Measurements from ENCODE around the gene LRRC4C. TPM values are rescaled to one million over a fixed set of nuclear protein-coding genes. Genes with fewer than 3 reads are reported as not detected.

The LRRC4C gene
- total RNA-seq, 1 experiment from 2014 or later: not detected

DNA sequence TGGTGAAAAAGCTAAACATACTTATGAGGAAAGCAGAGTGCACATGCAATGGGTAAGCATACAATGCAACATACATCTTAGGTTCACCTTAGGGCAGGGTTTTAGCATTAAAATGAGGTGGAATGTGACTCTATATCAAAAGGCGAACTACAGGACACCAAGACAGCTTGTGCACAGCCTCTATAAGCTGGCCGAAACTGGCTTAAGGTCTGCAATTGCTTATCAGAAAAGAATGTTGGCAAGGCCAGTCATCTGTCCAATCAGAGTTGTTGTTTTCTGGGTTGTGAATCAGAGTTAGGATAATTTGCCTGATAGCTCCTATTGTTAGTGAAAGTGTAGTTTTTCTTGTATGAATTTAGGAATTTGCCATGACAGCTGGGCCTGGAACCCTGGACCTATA is 76.5 kb downstream of the LRRC4C start:
- no peak for DNase-seq (ENCODE audit: low read depth, low spot score)
- in situ Hi-C loops (cut with HindIII; ENCODE audit: low pct_unique_long_range_greater_than_20kb, low sequenced_read_pairs): no loop called here

- DNase-seq (ENCODE audit: low read depth, low spot score): no peak
- in situ Hi-C loops (cut with HindIII; ENCODE audit: low pct_unique_long_range_greater_than_20kb, low sequenced_read_pairs): no loop called here
These were observed 80.4 kb downstream of the LRRC4C start for GRCh38 chr11:41379084-41379483.

GRCh38 chr11:41377709-41378394 is 81.6 kb downstream of the LRRC4C start:
- in situ Hi-C loops (cut with HindIII; ENCODE audit: low pct_unique_long_range_greater_than_20kb, low sequenced_read_pairs): no loop called here
- DNase-seq (ENCODE audit: low read depth, low spot score): no peak

DNA sequence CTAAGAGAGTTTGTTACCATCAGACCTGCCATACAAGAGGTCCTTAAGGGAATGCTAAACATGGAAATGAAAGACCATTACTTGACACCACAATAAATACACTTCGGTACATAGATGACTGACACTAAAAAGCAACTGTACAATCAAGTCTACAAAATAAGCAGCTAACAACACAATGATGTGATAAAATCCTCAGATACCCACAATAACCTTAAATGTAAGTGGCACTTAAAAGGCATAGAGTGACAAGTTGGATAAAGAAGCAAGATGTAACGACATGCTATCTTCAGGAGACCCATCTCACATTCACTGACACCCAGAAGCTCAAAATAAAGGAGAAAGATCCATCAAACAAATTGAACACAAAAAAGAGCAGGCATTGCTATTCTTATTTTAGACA is 107.6 kb downstream of the LRRC4C start:
- in situ Hi-C loops (cut with HindIII; ENCODE audit: low pct_unique_long_range_greater_than_20kb, low sequenced_read_pairs): no loop called here
- DNase-seq (ENCODE audit: low read depth, low spot score): no peak

GRCh38 chr11:41346042-41346441 is 113.4 kb downstream of the LRRC4C start:
- in situ Hi-C loops (cut with HindIII; ENCODE audit: low pct_unique_long_range_greater_than_20kb, low sequenced_read_pairs): no loop called here
- DNase-seq (ENCODE audit: low read depth, low spot score): no peak

DNA sequence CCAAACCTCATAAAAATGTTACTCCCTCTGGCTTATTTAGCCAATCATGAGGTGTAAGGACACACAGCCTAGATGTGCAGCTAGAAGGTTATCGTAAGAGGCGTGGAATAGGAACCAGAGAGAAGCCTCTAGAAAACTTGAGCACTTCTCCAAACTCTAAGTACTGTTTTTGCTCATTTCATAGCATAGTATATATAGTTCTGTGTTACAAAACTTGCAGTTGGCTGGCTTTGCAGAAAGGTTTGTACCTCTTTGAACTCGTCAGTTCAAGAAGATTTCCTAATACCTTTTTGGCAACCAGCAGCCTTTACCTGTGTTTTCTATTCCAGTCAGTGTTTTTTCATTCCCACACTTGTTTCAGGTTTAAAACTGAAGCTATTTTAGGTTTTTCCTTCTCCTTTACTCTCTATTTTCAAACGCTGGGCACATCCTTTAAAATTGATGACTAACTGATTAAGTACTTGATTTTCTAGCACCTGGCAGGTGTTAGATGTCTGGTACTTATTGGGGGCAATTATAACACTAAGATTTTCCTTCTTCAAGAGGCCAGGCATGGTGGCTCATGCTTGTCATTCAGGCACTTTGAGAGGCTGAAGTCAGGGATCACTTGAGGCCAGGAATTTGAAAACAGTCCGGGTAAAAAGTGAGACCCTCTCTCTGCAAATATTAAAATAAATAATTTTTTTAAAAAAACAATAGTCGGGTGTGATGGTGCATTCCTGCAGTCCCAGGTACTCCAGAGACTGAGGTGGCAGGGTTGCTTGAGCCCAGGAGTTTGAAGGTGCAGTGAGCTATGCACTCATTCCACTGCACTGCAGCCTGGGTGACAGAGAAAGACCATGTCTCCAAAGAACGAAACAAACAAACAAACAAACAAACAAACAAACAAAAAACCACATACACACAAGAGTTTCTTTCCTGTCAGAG is 125.2 kb downstream of the LRRC4C start:
- in situ Hi-C loops (cut with HindIII; ENCODE audit: low pct_unique_long_range_greater_than_20kb, low sequenced_read_pairs): no loop called here

DNA sequence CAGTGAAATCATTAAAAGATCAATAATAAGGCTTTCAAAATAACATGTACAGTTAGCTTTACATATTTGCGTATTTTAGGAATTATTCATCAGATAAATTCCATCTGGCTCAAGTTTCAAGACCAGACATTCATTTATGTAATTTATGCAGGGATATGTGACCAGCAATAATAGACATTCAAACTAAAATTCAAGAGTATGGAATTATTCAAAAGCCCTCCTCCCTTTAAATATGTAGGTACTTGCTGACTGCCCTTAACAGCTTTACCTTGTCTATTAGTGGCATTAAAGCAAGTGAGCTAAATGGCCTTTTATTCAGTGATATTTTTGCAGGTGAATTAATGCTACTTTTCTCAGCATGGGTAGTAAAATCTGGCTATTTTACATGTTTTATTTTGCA is 126.1 kb downstream of the LRRC4C start:
- in situ Hi-C loops (cut with HindIII; ENCODE audit: low pct_unique_long_range_greater_than_20kb, low sequenced_read_pairs): no loop called here

More for the DNA sequence above, 125.2 kb downstream of the LRRC4C start:
- DNase-seq (ENCODE audit: low read depth, low spot score): no peak

DNA sequence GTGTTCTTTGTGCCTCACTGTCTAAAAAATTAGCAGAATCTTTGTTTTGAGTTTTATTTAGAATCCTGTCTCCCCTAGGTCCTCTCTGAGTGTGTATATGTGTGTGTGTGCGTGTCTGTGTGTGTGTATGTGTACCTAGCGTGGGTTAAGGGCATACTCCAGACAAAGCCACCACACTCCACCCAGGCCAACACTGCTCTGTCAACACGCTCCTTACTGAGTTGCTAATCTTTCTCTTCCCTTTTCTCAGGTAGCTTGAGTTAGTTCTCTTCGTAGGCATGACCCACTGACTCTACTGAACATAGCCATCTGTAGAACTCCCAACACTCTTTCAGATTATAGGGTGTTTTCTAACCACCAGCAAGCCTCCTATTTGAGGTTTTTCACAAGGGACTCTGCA is 131.1 kb downstream of the LRRC4C start:
- in situ Hi-C loops (cut with HindIII; ENCODE audit: low pct_unique_long_range_greater_than_20kb, low sequenced_read_pairs): no loop called here
- no peak for DNase-seq (ENCODE audit: low read depth, low spot score)

More for the DNA sequence above, 126.1 kb downstream of the LRRC4C start:
- no peak for DNase-seq (ENCODE audit: low read depth, low spot score)

- no peak for DNase-seq (ENCODE audit: low read depth, low spot score)
- in situ Hi-C loops (cut with HindIII; ENCODE audit: low pct_unique_long_range_greater_than_20kb, low sequenced_read_pairs): no loop called here
These were observed 136.0 kb downstream of the LRRC4C start for GRCh38 chr11:41323446-41323845.

- in situ Hi-C loops (cut with HindIII; ENCODE audit: low pct_unique_long_range_greater_than_20kb, low sequenced_read_pairs): no loop called here
- no peak for DNase-seq (ENCODE audit: low read depth, low spot score)
These were observed 138.8 kb downstream of the LRRC4C start for GRCh38 chr11:41320653-41321052.

DNA sequence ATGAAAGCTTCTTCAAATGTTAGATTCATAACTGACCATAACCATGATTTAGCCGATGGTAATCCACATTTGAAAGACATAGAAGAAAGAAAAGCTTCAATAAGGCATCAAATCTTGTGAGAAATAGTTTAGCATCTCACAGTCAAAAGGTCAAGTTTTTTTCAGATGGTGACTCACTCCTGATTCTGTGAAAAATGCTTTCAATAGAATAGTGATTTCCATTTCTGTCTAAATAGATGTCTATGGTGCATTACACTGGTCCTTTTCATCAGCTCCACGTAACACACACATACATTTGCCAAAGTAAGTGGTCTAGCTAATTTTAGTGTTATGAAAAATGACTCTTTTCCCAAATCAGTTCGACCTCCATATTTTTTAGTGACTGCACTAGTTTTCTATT is 139.2 kb downstream of the LRRC4C start:
- peak; percentile 61 for DNase-seq (ENCODE audit: low read depth, low spot score)
- in situ Hi-C loops (cut with HindIII; ENCODE audit: low pct_unique_long_range_greater_than_20kb, low sequenced_read_pairs): no loop called here

DNA sequence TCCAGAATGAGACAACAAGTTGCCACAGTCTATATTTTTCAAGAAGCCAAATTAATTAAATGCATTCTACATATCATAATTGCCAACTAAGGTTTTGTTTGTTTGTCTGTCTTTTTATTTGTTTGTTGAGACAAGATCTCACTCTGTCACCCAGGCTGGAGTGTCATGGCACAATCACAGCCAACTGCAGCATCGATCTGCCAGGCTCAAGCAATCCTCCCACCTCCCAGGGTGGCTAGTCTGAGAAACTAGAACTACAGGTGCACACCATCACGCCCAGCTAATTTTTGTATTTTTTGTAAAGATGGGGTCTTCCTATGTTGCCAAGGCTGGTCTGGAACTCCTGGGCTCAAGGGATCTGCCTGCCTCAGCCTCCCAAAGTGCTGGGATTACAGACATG is 140.0 kb downstream of the LRRC4C start:
- in situ Hi-C loops (cut with HindIII; ENCODE audit: low pct_unique_long_range_greater_than_20kb, low sequenced_read_pairs): no loop called here
- no peak for DNase-seq (ENCODE audit: low read depth, low spot score)

DNA sequence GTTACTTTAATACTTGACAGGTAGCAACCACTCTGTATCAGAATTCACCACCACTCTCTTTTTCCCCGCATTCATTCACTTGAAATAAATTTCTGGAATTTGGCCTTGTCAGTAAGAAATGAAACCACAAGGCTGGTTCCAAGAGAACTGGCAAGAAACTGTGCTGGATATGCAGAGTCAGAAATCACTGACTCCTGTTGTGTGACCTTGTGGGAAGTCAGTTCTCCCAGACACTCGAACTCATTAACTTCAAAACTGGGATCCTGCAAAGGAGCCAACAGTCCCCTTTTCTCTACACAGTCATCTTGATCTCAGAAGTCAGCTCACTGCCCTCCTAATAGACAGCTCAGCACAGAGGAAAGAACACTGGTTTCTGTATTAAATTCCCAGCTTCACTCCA is 142.7 kb downstream of the LRRC4C start:
- DNase-seq (ENCODE audit: low read depth, low spot score): no peak
- in situ Hi-C loops (cut with HindIII; ENCODE audit: low pct_unique_long_range_greater_than_20kb, low sequenced_read_pairs): no loop called here

DNA sequence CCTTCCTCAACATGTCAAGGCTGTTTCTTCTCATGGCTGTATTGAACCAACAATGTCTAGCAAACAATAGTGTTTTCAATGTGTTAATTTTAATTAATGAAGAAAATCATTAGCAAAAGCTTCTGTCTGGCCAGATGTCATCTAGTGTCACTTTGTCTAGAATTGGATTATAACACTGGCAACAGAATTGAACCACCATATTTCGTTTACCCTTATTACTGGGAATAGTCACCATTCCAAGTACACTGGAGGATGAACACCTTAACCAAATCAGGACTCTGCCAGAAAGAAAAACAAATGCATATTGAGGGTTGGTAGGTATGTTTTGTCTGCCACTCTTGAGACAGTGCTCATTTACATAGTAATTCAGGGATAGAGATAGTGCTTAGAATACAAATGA is 146.2 kb downstream of the LRRC4C start:
- in situ Hi-C loops (cut with HindIII; ENCODE audit: low pct_unique_long_range_greater_than_20kb, low sequenced_read_pairs): no loop called here

GRCh38 chr11:41309716-41310115 is 149.7 kb downstream of the LRRC4C start:
- in situ Hi-C loops (cut with HindIII; ENCODE audit: low pct_unique_long_range_greater_than_20kb, low sequenced_read_pairs): no loop called here
- DNase-seq (ENCODE audit: low read depth, low spot score): no peak

More for the DNA sequence above, 146.2 kb downstream of the LRRC4C start:
- DNase-seq (ENCODE audit: low read depth, low spot score): no peak

DNA sequence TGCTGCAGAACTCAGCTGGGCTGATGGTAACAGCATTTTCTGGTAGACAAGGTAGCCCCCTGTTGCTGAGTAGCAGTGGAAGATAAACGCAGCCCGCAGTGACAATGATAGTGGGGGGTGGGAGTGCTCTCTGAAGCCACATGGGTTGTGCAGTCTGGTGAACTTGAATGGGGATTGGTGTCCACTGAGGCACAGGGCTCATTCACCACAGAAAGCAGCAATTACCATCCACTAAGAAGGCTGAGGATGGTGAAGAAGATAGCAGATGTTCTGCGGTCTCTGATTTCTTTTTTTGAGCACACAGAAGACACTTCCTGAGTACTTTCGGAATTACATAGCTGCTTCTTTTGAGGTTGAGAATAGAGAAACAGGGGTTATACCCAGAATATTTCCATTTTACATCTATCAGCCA is 150.3 kb downstream of the LRRC4C start:
- in situ Hi-C loops (cut with HindIII; ENCODE audit: low pct_unique_long_range_greater_than_20kb, low sequenced_read_pairs): no loop called here
- no peak for DNase-seq (ENCODE audit: low read depth, low spot score)

DNA sequence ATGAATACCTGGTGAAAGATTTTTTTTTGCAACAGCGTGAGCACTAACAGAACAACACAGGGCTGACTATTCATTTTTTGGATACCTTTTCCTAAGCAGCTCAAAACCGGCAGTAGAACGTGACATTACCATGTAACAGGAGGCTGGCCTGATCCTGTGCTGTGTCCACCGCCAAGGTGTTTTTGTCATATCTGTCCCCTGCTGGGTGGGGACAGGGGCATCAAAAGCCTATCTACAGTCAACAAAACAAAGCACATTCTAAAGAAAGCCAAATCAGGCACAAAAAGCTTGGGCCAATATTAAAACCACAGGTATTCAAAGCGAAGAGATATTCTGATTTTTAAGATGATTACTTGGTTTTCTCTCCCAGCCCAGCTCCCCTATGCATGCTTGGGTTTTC is 151.2 kb downstream of the LRRC4C start:
- no peak for DNase-seq (ENCODE audit: low read depth, low spot score)
- in situ Hi-C loops (cut with HindIII; ENCODE audit: low pct_unique_long_range_greater_than_20kb, low sequenced_read_pairs): no loop called here

GRCh38 chr11:41307296-41308080 is 152.0 kb downstream of the LRRC4C start:
- peak; percentile 42 for DNase-seq (ENCODE audit: low read depth, low spot score)
- in situ Hi-C loops (cut with HindIII; ENCODE audit: low pct_unique_long_range_greater_than_20kb, low sequenced_read_pairs): no loop called here

Measured in SK-MEL-5 (cell line).